Central memory CD8-positive, alpha-beta T cell (primary cell): ENCODE data around the gene PDE5A.
"Not testable (repeated sequence)": the region's sequence is repeated elsewhere in the genome, so short reads cannot be mapped to it uniquely, and the experiment has no call there.

Source experiments
- ATAC-seq: fragments of 150-1000 bp; cut with Tn5 transposase; replicated peaks from 2 replicates; pipeline ENCODE4 v1.10.0; 2022; ENCODE audit warnings: mild to moderate bottlenecking, moderate FRiP score, moderate number of reproducible peaks; ENCODE audit not compliant: poor library complexity, severe bottlenecking; ENCODE audit errors: extremely low read depth
- DNase-seq, 2 donors: peaks; one replicate each; pipeline ENCODE4 v3.0.0; 2021; ENCODE audit warnings: low spot score in 2 of 2
- H3K27ac Mint-ChIP-seq: one replicate; pipeline ENCODE4 v1.8.0; 2022; ENCODE audit warnings: low read depth, mild to moderate bottlenecking, moderate library complexity, mixed read lengths
- H3K27me3 Mint-ChIP-seq: one replicate; pipeline ENCODE4 v1.8.0; 2022; ENCODE audit warnings: mixed read lengths
- H3K36me3 Mint-ChIP-seq: one replicate; pipeline ENCODE4 v1.8.0; 2022; ENCODE audit warnings: mild to moderate bottlenecking, moderate library complexity, mixed read lengths; ENCODE audit not compliant: insufficient read depth
- H3K4me1 Mint-ChIP-seq: one replicate; pipeline ENCODE4 v1.8.0; 2022; ENCODE audit warnings: mixed read lengths
- H3K4me3 Mint-ChIP-seq: one replicate; pipeline ENCODE4 v1.8.0; 2022; ENCODE audit warnings: mild to moderate bottlenecking, moderate library complexity, mixed read lengths
- H3K9me3 Mint-ChIP-seq: one replicate; pipeline ENCODE4 v1.8.0; 2022; ENCODE audit warnings: mixed read lengths

The PDE5A gene

DNA sequence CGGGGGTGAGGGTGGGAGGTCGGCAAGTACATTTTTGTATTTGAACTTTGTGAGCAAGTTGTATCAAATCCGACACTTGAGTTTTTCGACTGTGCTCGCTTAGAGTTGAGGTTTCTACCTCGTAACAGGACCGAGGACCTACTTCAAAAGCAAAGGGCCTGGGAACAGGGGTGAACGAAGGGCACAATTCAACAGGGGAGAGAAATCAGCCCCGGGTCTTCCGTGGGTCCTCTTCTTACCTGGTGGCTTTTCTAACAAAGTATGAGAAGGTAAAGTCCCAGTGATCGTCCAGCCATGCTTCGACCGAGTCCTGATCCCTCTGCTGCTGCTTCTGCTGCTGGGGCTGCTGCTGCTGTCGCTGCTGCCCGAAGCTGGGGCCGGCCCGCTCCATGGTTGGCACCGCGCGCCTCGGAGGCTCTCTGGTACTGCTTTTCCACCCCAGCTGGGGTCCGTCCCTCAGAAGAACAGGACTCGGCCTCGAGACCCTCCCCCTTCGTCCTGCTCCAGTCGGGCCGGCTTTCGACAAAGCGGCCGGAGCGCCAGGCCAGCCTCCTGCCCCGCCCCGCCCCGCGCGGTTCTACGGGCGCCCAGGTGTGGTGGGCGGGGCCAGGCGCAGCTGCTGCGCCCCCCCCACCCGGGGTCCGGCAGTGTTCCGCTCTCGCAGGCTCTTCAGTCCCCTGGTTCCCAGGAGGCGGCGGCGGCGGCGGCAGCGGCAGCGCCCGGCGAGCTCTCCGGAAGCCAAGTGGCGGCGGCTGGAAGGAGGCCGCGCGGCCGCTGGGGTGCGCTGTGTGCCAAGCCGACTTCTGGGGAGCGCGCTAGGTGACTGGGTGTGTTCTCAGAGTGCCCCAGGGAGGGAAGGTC lies at the start of gene PDE5A:
TSS of gene PDE5A (minus strand) at position 524 of the 861 bp plus-strand sequence. CDS start at position 391, 133 bp downstream.
- Mint-ChIP-seq H3K36me3 (peaks cover 7% of the 10 kb centered on the region), H3K4me1 (peaks cover 22% of the 10 kb centered on the region)
- peak; percentile 80 for ATAC-seq

DNA sequence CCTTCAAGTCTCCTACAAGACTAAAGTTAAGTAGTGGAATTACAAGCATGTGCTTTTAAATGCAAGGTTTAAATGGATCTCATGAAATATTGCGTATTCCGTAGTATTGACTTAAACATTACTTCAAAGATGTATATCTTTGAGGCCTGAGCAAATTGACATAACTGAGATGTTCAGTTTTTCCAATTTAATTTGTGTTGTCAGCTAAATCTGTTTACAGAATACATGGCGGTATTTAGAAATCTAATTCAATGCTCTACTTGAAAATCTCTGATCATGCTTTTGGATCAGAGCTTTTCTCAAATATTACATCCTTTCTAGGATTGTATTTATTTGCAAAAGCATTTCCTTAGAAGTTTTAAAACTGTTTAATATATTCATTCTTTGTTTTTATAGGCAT lies 47.5 kb upstream of the PDE5A start:
- Mint-ChIP-seq H3K27ac (no peak overlapping the region), H3K36me3 (no peaks in the 10 kb centered on the region), H3K9me3 (no peaks in the 10 kb centered on the region), H3K4me1 (no peaks in the 10 kb centered on the region), H3K4me3 (no peak overlapping the region), H3K27me3 (peaks cover 10% of the 10 kb centered on the region)
- ATAC-seq (no peak), DNase-seq (no peak)

More for the DNA sequence above, at the start of gene PDE5A:
- DNase-seq, result peak; percentile 49 to 61
- H3K9me3 Mint-ChIP-seq, result no peaks in the 10 kb centered on the region
- peaks cover 16% of the 10 kb centered on the region for H3K27me3 Mint-ChIP-seq
- peak within 1 kb of the TSS; percentile 35 for H3K27ac Mint-ChIP-seq
- peak within 1 kb of the TSS; percentile 92 for H3K4me3 Mint-ChIP-seq

DNA sequence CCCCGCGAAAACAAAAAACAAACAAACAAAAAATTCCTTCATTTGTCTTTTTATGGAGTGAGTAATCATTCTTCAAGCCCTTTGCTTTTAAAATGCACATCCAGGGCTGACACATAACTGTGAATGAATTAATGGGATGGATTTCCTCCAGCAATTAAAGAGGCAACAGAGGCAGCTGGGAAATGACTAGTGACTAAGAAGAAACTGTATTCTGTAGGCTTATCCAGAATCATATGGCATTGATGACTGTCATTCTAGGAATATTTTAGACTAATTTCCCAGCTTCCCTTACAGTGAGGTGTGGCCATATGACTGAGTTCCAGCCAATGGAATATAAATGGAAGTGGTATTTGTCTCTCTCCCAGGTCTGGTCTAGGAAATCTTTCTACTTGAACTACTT lies 46.8 kb upstream of the PDE5A start:
- H3K4me3 Mint-ChIP-seq, result no peak overlapping the region
- no peaks in the 10 kb centered on the region for H3K36me3 Mint-ChIP-seq
- peaks cover 10% of the 10 kb centered on the region for H3K27me3 Mint-ChIP-seq
- no peaks in the 10 kb centered on the region for H3K4me1 Mint-ChIP-seq
- no peak for DNase-seq
- H3K27ac Mint-ChIP-seq, result no peak overlapping the region
- no peak for ATAC-seq
- no peaks in the 10 kb centered on the region for H3K9me3 Mint-ChIP-seq

DNA sequence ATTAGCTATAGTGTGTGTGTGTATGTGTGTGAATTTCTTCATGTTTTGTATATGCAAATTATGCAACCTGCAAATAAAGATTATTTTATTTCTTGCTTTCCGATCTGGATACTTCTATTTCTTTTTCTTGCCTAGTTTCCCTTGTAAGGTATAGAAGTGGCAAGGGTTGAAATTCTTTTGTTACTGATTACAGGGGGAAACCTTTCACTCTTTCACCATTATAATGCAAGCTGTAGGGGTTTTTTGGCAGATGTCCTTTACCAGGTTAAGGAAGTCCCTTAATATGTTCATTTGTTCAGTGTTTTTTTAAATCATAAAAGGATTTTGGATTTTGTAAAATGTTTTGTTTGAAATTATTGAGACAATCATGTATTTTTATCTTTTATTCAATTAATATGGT lies 44.3 kb upstream of the PDE5A start:
- Mint-ChIP-seq H3K27ac (no peak overlapping the region), H3K27me3 (peaks cover 10% of the 10 kb centered on the region), H3K9me3 (no peaks in the 10 kb centered on the region), H3K4me1 (no peaks in the 10 kb centered on the region), H3K36me3 (no peaks in the 10 kb centered on the region), H3K4me3 (no peak overlapping the region)
- DNase-seq (no peak), ATAC-seq (no peak)

DNA sequence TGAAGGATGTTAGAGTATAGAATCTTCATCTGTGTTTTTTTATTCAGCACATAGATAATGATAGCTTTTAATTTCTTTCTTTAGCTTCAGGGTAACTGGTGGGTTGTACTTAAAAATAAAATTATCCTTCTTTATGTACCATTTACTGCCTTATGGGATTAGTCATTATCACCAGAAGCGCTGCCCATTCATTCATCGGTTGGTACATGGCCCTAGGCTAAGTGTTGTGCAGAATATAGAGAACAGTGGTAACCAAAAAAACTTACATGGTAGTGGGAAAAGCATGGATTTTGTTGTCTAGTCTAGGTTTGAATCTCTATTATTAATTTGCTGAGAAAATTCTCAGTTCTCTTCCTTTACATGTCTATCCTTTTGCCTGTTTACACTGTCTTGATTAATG lies 43.5 kb upstream of the PDE5A start:
- H3K4me3 Mint-ChIP-seq, result no peak overlapping the region

DNA sequence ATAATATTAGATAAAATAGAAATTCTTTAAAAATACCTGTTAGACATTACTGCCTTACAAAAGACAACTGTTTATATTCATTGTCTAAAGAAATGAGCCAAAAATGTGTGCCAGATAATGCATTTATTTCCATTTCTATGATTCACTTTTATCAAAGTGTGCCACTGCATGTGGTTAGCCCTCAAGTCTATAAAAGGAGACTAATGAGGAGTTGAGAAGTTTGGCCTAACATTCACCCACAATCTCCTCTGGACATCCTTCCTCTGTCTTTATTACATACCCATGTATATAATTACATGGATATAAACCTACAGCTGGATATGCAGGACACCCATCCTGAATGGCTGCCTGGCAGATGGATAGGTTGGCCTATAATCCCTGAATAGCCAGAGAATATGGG lies 42.6 kb upstream of the PDE5A start:
- Mint-ChIP-seq H3K27me3 (peaks cover 18% of the 10 kb centered on the region), H3K9me3 (no peaks in the 10 kb centered on the region), H3K4me1 (no peaks in the 10 kb centered on the region), H3K4me3 (no peak overlapping the region), H3K36me3 (no peaks in the 10 kb centered on the region), H3K27ac (no peak overlapping the region)
- DNase-seq (no peak), ATAC-seq (no peak)

More for the DNA sequence above, 43.5 kb upstream of the PDE5A start:
- Mint-ChIP-seq H3K27ac (no peak overlapping the region), H3K27me3 (peaks cover 10% of the 10 kb centered on the region), H3K4me1 (no peaks in the 10 kb centered on the region), H3K36me3 (no peaks in the 10 kb centered on the region), H3K9me3 (no peaks in the 10 kb centered on the region)
- no peak for ATAC-seq
- no peak for DNase-seq

DNA sequence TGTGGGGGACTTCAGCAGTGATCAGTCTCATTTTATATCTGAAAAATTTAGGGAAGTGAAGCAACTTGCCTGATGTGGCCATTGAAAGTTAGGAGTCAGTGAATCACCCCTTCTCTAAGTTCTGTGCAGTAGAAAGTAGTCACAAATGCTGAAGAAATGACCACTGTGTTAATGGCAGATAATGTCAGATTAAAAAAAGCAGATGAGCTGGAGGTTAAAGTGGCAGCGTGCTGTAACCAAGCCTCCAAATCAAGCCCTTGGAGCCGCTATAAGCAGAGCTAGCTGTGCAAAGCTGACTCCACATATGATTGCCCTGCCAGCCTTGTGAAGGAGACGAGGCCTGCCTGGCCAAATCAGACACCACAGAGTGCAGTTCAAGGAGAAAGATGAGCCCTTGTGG lies 39.2 kb upstream of the PDE5A start:
- Mint-ChIP-seq H3K36me3 (no peaks in the 10 kb centered on the region), H3K9me3 (no peaks in the 10 kb centered on the region), H3K27me3 (peaks cover 28% of the 10 kb centered on the region), H3K27ac (no peak overlapping the region), H3K4me3 (no peak overlapping the region), H3K4me1 (no peaks in the 10 kb centered on the region)
- DNase-seq, result no peak
- no peak for ATAC-seq

DNA sequence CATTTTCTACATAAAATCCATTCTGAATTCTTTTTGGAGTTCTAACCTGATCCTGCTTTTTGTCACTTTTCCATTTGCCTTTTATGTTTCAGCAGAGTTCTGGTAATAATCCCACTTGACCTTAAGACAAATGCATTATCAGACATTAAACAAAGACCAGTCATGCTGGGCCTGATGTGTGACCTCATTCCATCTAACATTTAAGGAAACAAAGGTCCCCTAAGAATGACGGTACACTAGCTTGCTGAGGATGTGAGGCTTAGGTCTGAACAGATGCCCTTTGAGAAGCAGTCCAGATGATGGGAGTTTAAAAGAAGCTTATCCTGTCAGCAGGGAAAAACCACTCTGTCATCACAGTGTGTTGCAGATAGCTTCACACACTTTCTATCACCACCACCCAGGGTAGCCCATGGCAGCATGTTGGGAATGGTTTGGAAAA lies 38.1 kb upstream of the PDE5A start:
- Mint-ChIP-seq H3K4me3 (no peak overlapping the region), H3K36me3 (no peaks in the 10 kb centered on the region), H3K27ac (no peak overlapping the region), H3K9me3 (no peaks in the 10 kb centered on the region), H3K4me1 (no peaks in the 10 kb centered on the region), H3K27me3 (peaks cover 38% of the 10 kb centered on the region)
- DNase-seq (no peak), ATAC-seq (no peak)

DNA sequence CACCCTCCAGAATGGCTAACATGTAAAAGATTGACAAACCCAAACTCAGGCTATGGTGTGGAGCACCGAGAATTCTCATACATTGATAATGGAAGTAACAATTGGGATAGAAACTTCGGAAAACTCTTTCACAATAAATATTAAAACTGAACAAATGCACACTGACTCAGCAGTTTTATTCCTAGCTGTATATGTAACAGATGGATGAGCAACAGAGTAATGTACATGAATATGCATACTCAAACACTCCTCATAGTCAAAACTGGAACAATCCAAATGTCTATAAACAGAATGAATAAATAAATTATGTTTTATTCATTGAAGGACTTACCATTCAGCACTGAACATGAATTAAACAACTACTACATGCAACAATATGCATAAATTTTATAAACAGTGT lies 37.1 kb upstream of the PDE5A start:
- no peaks in the 10 kb centered on the region for H3K9me3 Mint-ChIP-seq
- no peaks in the 10 kb centered on the region for H3K36me3 Mint-ChIP-seq
- H3K27me3 Mint-ChIP-seq, result peaks cover 38% of the 10 kb centered on the region
- no peak for ATAC-seq
- DNase-seq, result no peak
- no peak overlapping the region for H3K4me3 Mint-ChIP-seq
- no peak overlapping the region for H3K27ac Mint-ChIP-seq
- H3K4me1 Mint-ChIP-seq, result no peaks in the 10 kb centered on the region

DNA sequence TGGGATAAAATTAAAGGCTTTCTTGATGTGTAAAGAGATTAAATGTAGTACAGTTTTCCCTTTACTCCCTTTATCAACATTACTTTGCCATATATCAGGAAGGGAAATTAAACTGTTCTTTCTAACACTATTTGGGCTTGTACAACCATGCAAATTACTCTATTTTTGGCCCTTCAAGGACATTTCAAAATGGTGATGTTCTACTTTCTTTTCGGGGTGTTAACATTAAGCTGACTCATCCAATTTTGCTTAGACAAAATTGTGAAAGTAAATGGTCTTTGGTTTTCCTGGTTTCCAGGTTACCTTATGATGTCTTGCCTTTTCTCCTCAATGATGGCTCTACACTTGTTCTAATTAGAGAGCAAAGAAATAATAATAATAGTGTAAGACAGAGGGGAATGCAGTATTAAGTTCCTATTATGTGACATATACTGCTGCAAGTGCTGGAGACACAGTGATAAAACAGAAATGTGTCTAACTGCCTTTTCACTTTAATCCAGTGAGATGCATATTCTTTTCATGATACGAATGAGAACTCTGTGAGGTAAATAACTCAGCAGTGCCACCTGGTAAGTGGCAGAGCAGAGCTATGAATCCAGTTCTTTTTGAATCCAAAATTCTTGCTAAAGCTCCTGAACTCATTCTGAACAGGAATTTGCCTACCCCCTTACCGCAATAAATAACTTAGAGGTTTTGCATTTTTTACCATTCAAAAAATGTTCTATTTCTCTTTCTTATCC lies 35.7 kb upstream of the PDE5A start:
- Mint-ChIP-seq H3K27ac (no peak overlapping the region), H3K9me3 (no peaks in the 10 kb centered on the region)

DNA sequence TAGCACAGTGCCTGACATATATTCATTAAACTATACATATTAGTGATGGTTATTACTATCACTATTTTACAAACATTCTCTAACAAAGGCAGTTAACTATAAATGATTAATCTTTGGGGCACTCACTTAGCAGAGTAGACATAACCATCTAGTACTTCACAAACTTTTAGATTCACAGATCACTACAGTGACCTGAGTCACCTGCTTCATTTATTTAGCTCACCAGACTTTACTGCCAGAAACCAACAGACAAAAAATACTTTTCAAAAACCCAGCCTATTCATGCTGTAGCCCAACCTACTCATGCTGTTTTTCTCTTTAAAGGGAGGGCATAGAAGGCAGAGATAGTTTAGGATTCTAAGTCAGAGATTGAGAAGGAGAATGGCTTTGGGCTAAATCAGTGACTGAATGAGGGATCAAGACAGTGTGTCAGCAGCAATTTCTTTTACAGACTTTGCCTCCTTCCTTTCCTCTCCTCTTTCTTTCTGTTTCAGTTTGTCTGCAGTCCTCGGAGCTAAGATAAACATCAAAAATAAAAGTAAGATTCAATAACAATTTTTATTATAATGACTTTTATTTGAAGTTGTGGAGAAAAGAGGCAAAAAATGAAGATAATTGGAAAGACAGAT lies 34.7 kb upstream of the PDE5A start:
- Mint-ChIP-seq H3K27ac (no peak overlapping the region), H3K4me3 (no peak overlapping the region), H3K36me3 (no peaks in the 10 kb centered on the region), H3K4me1 (no peaks in the 10 kb centered on the region), H3K9me3 (no peaks in the 10 kb centered on the region), H3K27me3 (peaks cover 38% of the 10 kb centered on the region)
- DNase-seq (no peak), ATAC-seq (no peak)

More for the DNA sequence above, 35.7 kb upstream of the PDE5A start:
- H3K4me3 Mint-ChIP-seq, result no peak overlapping the region
- no peaks in the 10 kb centered on the region for H3K4me1 Mint-ChIP-seq
- DNase-seq, result no peak
- no peak for ATAC-seq
- H3K27me3 Mint-ChIP-seq, result peaks cover 38% of the 10 kb centered on the region
- no peaks in the 10 kb centered on the region for H3K36me3 Mint-ChIP-seq

DNA sequence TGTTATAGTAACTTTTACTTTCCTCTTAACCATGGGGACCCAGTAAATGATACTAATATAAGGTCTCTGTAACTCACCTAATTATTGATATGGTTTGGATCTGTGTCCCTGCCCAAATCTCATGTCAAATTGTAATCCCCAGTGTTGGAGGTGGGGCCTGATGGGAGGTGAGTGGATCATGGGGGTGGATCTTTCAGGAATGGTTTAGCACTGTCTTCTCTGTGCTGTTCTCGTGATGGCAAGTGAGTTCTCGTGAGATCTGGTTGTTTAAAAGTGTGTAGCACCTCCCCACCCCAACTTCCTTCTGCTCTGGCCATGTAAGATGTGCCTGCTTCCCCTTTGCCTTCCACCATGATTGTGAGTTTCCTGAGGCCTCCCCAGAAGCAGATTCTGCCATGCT lies 34.0 kb upstream of the PDE5A start:
- not testable (repeated sequence) for H3K9me3 Mint-ChIP-seq, H3K4me1 Mint-ChIP-seq, DNase-seq, H3K4me3 Mint-ChIP-seq, H3K36me3 Mint-ChIP-seq, H3K27ac Mint-ChIP-seq, ATAC-seq
- H3K27me3 Mint-ChIP-seq, result peaks cover 38% of the 10 kb centered on the region
